Esophagus squamous epithelium (tissue), 5 donors: ENCODE data around the gene COL18A1. TPM values are rescaled to one million over a fixed set of nuclear protein-coding genes. Genes with fewer than 3 reads are reported as not detected.

ENCODE experiments used
- DNase-seq: peaks from one replicate; lab custom pipeline; 2025; lab: John Stamatoyannopoulos, UW
- H3K27ac ChIP-seq, 4 donors: fragments of 200-600 bp; sonication (generic); one replicate each; pipeline ENCODE4 v1.5.1; 2016 to 2019; ENCODE audit warnings: mild to moderate bottlenecking in 1 of 4
- H3K27me3 ChIP-seq, 4 donors: fragments of 200-600 bp; sonication (generic); 1 replicate in 3 of 4; 2 replicates in 1 of 4; pipeline versions ENCODE4 v1.5.1 to v1.6.0; 2017 to 2021; ENCODE audit warnings: antibody characterized with exemption in 1 of 4
- H3K36me3 ChIP-seq, 3 donors: fragments of 200-600 bp; sonication (generic); one replicate each; pipeline ENCODE4 v1.5.1; 2016 to 2019
- H3K4me1 ChIP-seq, 3 donors: fragments of 200-600 bp; sonication (generic); one replicate each; pipeline ENCODE4 v1.5.1; 2017 to 2019
- H3K4me3 ChIP-seq, 4 donors: fragments of 200-600 bp; sonication (generic); 1 replicate in 3 of 4; 2 replicates in 1 of 4; pipeline ENCODE4 v1.5.1; 2016 to 2019; ENCODE audit warnings: mild to moderate bottlenecking in 2 of 4, moderate library complexity in 1 of 4
- H3K9me3 ChIP-seq, 3 donors: fragments of 200-600 bp; sonication (generic); one replicate each; pipeline ENCODE4 v1.5.1; 2016 to 2019
- CTCF ChIP-seq, 6 experiments: fragments of 450-650 bp in 4 of 6; fragments of 200-600 bp in 2 of 6; sonication (generic) in 2 of 6; IDR thresholded peaks; one replicate each; pipeline ENCODE4 v1.5.1; 2016 to 2019; ENCODE audit warnings: antibody characterized with exemption in 6 of 6, mild to moderate bottlenecking in 4 of 6, moderate library complexity in 4 of 6
- POLR2A ChIP-seq, 4 donors: fragments of 450-650 bp; IDR thresholded peaks; one replicate each; pipeline ENCODE4 v1.6.1; 2017; ENCODE audit warnings: antibody characterized with exemption in 4 of 4, mild to moderate bottlenecking in 4 of 4, moderate library complexity in 3 of 4
- WGBS, 2 donors: methylation state at CpG; one replicate each; pipeline ENCODE4 v1.1.5; 2018; 5-methylcytosine and 5-hydroxymethylcytosine counted together
- intact Hi-C: fragments of 100-400 bp; cut with DNase I; formaldehyde crosslinking; loops from one replicate; pipeline ENCODE4 v1.15.0; 2022
- total RNA-seq, 4 donors: library from RNA; depleted of rRNA; stranded (reverse); fragments of >200 nt; gene quantifications; one replicate each; pipeline ENCODE4 v1.1.0, GENCODE V29; 2016
- donor health status: DM: yes; HTN: yes; CAD: no.

The COL18A1 gene
- total RNA-seq, 4 donors from 2014 or later, result 38.9 to 69.0 (median 52.5) TPM

DNA sequence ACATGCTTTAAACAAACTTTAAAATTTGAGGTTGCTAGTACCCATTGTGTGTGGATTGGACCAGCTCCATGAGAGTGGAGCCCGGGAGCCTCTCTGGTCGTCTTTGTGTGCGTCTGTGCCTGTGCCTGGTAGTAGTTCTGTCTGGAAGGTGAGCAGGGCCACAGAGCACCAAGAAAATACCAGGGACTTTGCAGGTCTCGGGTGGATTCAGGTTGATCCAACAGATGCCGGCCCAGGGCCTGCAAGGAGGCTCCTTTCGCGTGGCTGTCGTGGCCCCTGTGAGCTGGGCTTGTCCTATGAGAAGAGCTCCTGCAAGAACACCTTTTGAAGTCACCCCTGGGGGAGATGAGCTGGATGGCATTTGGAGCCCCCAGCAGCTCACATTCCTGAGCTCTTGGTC lies 28.3 kb downstream of the COL18A1 start:
- intact Hi-C loops, result loop anchor here (10.0 kb wide), 2 partner anchors 58 to 478 kb away; no protein-coding TSS in a partner anchor

GRCh38 chr21:45433911-45434644 lies 29.1 kb downstream of the COL18A1 start:
- Histone ChIP-seq H3K27me3 (no peaks in the 10 kb centered on the region), H3K36me3 (no peaks in the 10 kb centered on the region), H3K9me3 (no peaks in the 10 kb centered on the region), H3K27ac (peak overlapping the region in 3 of 4 donors; percentile 58 to 75 (median 70)), H3K4me1 (peaks cover 11 to 69% (median 21%) of the 10 kb centered on the region in 3 donors), H3K4me3 (no peak overlapping the region)
- TF ChIP-seq CTCF (IDR thresholded peaks at IDR 0.05) (no peak), POLR2A (IDR thresholded peaks at IDR 0.05) (no peak)
- intact Hi-C loops, result loop anchor here (10.0 kb wide), 2 partner anchors 59 to 479 kb away; no protein-coding TSS in a partner anchor
- 73 to 83% methylated on average over 9 to 10 of the region's 11 CpGs for WGBS, 2 donors
- DNase-seq, result no peak

More for the DNA sequence above, 28.3 kb downstream of the COL18A1 start:
- 65 to 85% methylated on average over 7 to 8 of the region's 8 CpGs for WGBS, 2 donors
- no peak overlapping the region for H3K4me3 ChIP-seq
- peaks cover 11 to 61% (median 13%) of the 10 kb centered on the region in 3 donors for H3K4me1 ChIP-seq
- H3K36me3 ChIP-seq, result no peaks in the 10 kb centered on the region
- no peak for DNase-seq
- TF ChIP-seq CTCF (IDR thresholded peaks at IDR 0.05), result no peak
- TF ChIP-seq POLR2A (IDR thresholded peaks at IDR 0.05), result no peak
- H3K9me3 ChIP-seq, result no peaks in the 10 kb centered on the region
- H3K27ac ChIP-seq, result peak overlapping the region in 3 of 4 donors; percentile 58 to 75 (median 70)
- no peaks in the 10 kb centered on the region for H3K27me3 ChIP-seq

DNA sequence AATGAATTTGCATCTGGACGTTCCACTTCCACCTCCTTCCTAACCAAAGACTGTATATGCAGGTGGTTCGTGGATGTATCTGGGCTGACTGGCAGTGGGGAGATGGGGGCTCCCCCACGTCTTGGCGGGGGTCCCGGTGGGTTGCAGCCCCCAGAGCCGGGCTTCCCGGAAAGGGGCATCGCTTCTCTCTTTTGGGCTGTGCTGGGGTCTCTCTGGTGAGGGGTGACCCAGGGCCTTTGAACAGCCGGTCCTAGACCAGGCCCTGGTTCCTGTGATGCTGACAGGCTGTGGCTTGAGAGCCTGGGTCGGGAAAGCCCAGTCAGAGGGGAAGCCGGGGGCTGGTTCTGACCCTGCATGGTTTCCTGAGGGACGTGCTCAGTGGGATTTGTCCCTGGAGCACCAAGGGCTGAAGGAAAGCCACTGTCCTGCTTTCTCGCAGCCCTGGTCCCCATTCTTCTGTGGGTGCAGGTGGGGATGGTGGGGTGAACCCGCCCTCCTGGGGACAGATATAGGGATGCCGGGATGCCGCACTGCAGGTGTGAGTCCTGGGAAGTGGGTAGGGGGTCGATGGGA lies 29.8 kb downstream of the COL18A1 start:
- Histone ChIP-seq H3K27ac (peak overlapping the region in 1 of 4 donors; percentile 75), H3K36me3 (no peaks in the 10 kb centered on the region), H3K4me1 (peaks cover 14 to 75% (median 28%) of the 10 kb centered on the region in 3 donors), H3K4me3 (no peak overlapping the region), H3K27me3 (no peaks in the 10 kb centered on the region), H3K9me3 (no peaks in the 10 kb centered on the region)
- no peak for DNase-seq
- intact Hi-C loops, result loop anchor here (10.0 kb wide), 2 partner anchors 60 to 480 kb away; no protein-coding TSS in a partner anchor
- WGBS, 2 donors, result 68 to 82% methylated on average over 2 to 9 of the region's 17 CpGs
- no peak for TF ChIP-seq POLR2A (IDR thresholded peaks at IDR 0.05)
- TF ChIP-seq CTCF (IDR thresholded peaks at IDR 0.05), result no peak

DNA sequence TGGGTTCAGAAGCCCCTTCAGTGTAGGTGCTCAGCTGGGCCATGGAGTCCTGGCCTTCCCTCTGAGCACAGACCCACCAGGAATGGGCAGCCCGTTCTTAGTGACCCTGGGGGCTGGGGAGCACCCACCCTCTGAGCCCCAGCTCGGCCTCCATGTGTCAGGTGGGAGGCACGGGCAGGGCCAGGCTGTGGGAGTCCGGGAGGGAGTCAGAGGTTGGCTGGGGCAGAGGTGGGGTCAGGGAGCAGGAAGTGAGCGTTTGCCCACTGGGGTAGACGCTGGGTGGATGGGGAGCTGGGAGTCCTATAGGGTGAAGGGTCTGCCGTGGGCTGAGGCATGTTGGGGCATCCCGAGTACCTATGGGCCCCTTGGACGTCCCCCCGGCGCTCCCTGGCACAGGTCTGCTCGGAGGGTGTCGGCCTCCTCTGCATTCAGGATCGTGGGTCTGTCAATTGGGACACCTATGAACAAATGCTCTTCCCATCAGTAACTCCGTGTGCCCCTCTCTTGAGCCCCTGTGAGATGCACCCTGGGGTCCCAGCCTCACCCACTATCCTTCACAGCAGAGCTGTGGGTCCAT lies 30.5 kb downstream of the COL18A1 start:
- no peak for TF ChIP-seq CTCF (IDR thresholded peaks at IDR 0.05)
- no peak for TF ChIP-seq POLR2A (IDR thresholded peaks at IDR 0.05)
- no peaks in the 10 kb centered on the region for H3K27me3 ChIP-seq
- intact Hi-C loops, result loop anchor here (10.0 kb wide), 2 partner anchors 61 to 481 kb away; no protein-coding TSS in a partner anchor
- peaks cover 15 to 82% (median 30%) of the 10 kb centered on the region in 3 donors for H3K4me1 ChIP-seq
- H3K9me3 ChIP-seq, result no peaks in the 10 kb centered on the region
- no peak overlapping the region for H3K4me3 ChIP-seq
- whole genome bisulfite sequencing, 2 donors, result 79 to 100% methylated on average over 1 to 10 of the region's 15 CpGs
- DNase-seq, result no peak
- no peaks in the 10 kb centered on the region for H3K36me3 ChIP-seq
- peak overlapping the region in 3 of 4 donors; percentile 1 to 56 (median 33) for H3K27ac ChIP-seq
